GM12878 (cell line): Measurements from ENCODE around the gene TXNDC16. TPM values are rescaled to one million over a fixed set of nuclear protein-coding genes. Genes with fewer than 3 reads are reported as not detected.

ENCODE experiments used
- ATAC-seq: fragments of 200-7000 bp; cut with Tn5 transposase; 3 replicates; pipeline ENCODE4 v1.9.1; 2020; ENCODE audit warnings: mild to moderate bottlenecking, moderate library complexity
- BruUV-seq: library from RNA; stranded (reverse); fragments of 400-500 nt; replicated peaks from 2 replicates; lab custom pipeline; 2021; lab: Mats Ljungman, UMichigan
- CTCF ChIA-PET: fragments of 300-600 bp; sonication (Branson Sonifier 250); formaldehyde crosslinking; extraction: SDS; loops from one replicate; lab custom pipeline; 2021; ENCODE audit warnings: inconsistent platforms; lab: Yijun Ruan, JAX
- POLR2A ChIA-PET: fragments of 350-600 bp; formaldehyde crosslinking; extraction: SDS; loops from one replicate; lab custom pipeline; 2021; ENCODE audit warnings: inconsistent platforms; lab: Charles Lee
- RAD21 ChIA-PET: fragments of 300-600 bp; sonication (Branson Sonifier 250); formaldehyde crosslinking; loops from one replicate; lab custom pipeline; 2023; ENCODE audit warnings: antibody characterized with exemption; ENCODE audit not compliant: unreplicated experiment; lab: Charles Lee
- SMC1A ChIA-PET: fragments of 300-600 bp; sonication (Branson Sonifier 250); formaldehyde crosslinking; loops from one replicate; lab custom pipeline; 2023; ENCODE audit not compliant: unreplicated experiment, uncharacterized antibody; lab: Charles Lee
- DNase-seq: peaks from one replicate; pipeline ENCODE4 v3.0.0-alpha.2; 2011; ENCODE audit warnings: low read depth, low spot score
- FAIRE-seq: peaks from 3 replicates; lab custom pipeline; 2011; peaks lifted over from hg19 to GRCh38; lab: Jason Lieb, UNC
- H2AFZ ChIP-seq: 2 replicates; pipeline ENCODE4 v1.6.0; 2011; ENCODE audit warnings: low read depth, low read length, control low read depth; ENCODE audit not compliant: control insufficient read depth
- H3K27ac ChIP-seq: 2 replicates; pipeline ENCODE4 v1.5.1; 2011; ENCODE audit warnings: control low read depth; ENCODE audit not compliant: control insufficient read depth, insufficient read depth
- H3K27me3 ChIP-seq, 2 experiments: replicated peaks in 1 of 2; 2 replicates each; pipeline versions ENCODE4 v1.6.0 to v1.6.1; 2011; ENCODE audit warnings: low read length in 1 of 2; ENCODE audit not compliant: control insufficient read depth in 2 of 2, insufficient read depth in 2 of 2
- H3K36me3 ChIP-seq, 2 experiments: 2 replicates each; pipeline ENCODE4 v1.5.1; 2011; ENCODE audit warnings: low read length in 1 of 2; ENCODE audit not compliant: control insufficient read depth in 2 of 2, insufficient read depth in 2 of 2
- H3K4me1 ChIP-seq: 2 replicates; pipeline ENCODE4 v1.6.1; 2011; ENCODE audit warnings: mild to moderate bottlenecking, low read length, moderate library complexity, mixed read lengths; ENCODE audit not compliant: control insufficient read depth, insufficient read depth
- H3K4me2 ChIP-seq: 2 replicates; pipeline ENCODE4 v1.6.0; 2011; ENCODE audit warnings: control low read depth; ENCODE audit not compliant: control insufficient read depth, insufficient read depth
- H3K4me3 ChIP-seq: fragments of 200-600 bp; sonication (generic); 2 replicates; pipeline ENCODE4 v1.5.1; 2016
- H3K79me2 ChIP-seq: 2 replicates; pipeline ENCODE4 v1.6.0; 2011; ENCODE audit warnings: low read length; ENCODE audit not compliant: control insufficient read depth, insufficient read depth
- H3K9ac ChIP-seq: 2 replicates; pipeline ENCODE4 v1.8.0; 2011; ENCODE audit warnings: low read length, control low read depth, mixed read lengths; ENCODE audit not compliant: control insufficient read depth, insufficient read depth
- H3K9me3 ChIP-seq: replicated peaks from 3 replicates; pipeline ENCODE4 v1.5.1; 2011; ENCODE audit warnings: mild to moderate bottlenecking, low read length; ENCODE audit not compliant: control insufficient read depth, insufficient read depth
- H4K20me1 ChIP-seq: 2 replicates; pipeline ENCODE4 v1.6.0; 2011; ENCODE audit not compliant: control insufficient read depth, insufficient read depth
- ASH2L ChIP-seq: fragments of 300-600, 200-600 bp; sonication (generic); IDR thresholded peaks from 2 replicates; pipeline ENCODE4 v1.6.1; 2017; ENCODE audit warnings: low read depth, mild to moderate bottlenecking, borderline replicate concordance
- BMI1 ChIP-seq: fragments of 450-650 bp; IDR thresholded peaks from 2 replicates; pipeline ENCODE4 v1.6.1; 2016; ENCODE audit warnings: mild to moderate bottlenecking, moderate library complexity, borderline replicate concordance
- POLR2AphosphoS2 ChIP-seq: IDR thresholded peaks from 2 replicates; pipeline ENCODE4 v1.6.1; 2011; ENCODE audit warnings: low read depth, mild to moderate bottlenecking, low read length, improper control_type of control experiment, moderate library complexity
- SP1 ChIP-seq: IDR thresholded peaks from one replicate; pipeline ENCODE4 v1.6.1; 2011; ENCODE audit warnings: low read depth, low read length
- TAF1 ChIP-seq: IDR thresholded peaks from 2 replicates; pipeline ENCODE4 v1.6.1; 2011; ENCODE audit warnings: mild to moderate bottlenecking, low read depth, low read length, borderline replicate concordance
- WGBS: methylation state at CpG from one replicate; pipeline ENCODE4 v1.1.6; 2016; ENCODE audit warnings: low lambda C conversion rate; ENCODE audit not compliant: insufficient replicate concordance, insufficient coverage; ENCODE audit errors: missing lambda C conversion rate; 5-methylcytosine and 5-hydroxymethylcytosine counted together
- in situ Hi-C: fragments of 300-500 bp; cut with MboI; formaldehyde crosslinking; loops from 9 replicates; pipeline ENCODE4 v1.14.3; 2018; ENCODE audit warnings: mixed read lengths
- intact Hi-C: fragments of 100-400 bp; cut with micrococcal nuclease; formaldehyde crosslinking; loops from one replicate; pipeline ENCODE4 v1.14.2; 2022; ENCODE audit not compliant: unreplicated experiment
- polyA plus RNA-seq, 11 experiments: library from polyadenylated mRNA; depleted of rRNA in 4 of 11; unstranded in 6 of 11; stranded (reverse) in 5 of 11; fragments of >200 nt; fragmentation: Nextera tagmentation in 4 of 11; fragmentation: Illumina TruSeq in 1 of 11; extraction: Ambion mirVana in 4 of 11; extraction: Trizol in 1 of 11; gene quantifications; 1 replicate in 1 of 11; 2 replicates in 10 of 11; pipeline versions ENCODE4 v1.2.1 to v1.2.3, GENCODE V29; 2011 to 2016; ENCODE audit warnings: inconsistent platforms in 2 of 11, missing spikeins in 2 of 11, low read depth in 1 of 11
- total RNA-seq, 4 experiments: library from RNA; depleted of rRNA in 3 of 4; stranded (reverse); fragments of >200 nt in 3 of 4; fragmentation: Illumina TruSeq in 1 of 4; extraction: Trizol in 1 of 4; gene quantifications; 2 replicates each; pipeline versions ENCODE4 v1.2.1 to v1.2.3, GENCODE V29; 2013 to 2021
- TF ChIP-seq, protein P1 (sequence below): fragments of 450-650 bp; IDR thresholded peaks from 2 replicates; pipeline ENCODE4 v1.6.1; 2017; ENCODE audit warnings: antibody characterized with exemption, mild to moderate bottlenecking, moderate library complexity

The TXNDC16 gene
- total and polyA plus RNA-seq, 10 of the 15 experiments (the other 5 are each of a cell fraction or from before 2014, with no cell fraction given), result 1.2 to 7.9 (median 5.5) TPM

DNA sequence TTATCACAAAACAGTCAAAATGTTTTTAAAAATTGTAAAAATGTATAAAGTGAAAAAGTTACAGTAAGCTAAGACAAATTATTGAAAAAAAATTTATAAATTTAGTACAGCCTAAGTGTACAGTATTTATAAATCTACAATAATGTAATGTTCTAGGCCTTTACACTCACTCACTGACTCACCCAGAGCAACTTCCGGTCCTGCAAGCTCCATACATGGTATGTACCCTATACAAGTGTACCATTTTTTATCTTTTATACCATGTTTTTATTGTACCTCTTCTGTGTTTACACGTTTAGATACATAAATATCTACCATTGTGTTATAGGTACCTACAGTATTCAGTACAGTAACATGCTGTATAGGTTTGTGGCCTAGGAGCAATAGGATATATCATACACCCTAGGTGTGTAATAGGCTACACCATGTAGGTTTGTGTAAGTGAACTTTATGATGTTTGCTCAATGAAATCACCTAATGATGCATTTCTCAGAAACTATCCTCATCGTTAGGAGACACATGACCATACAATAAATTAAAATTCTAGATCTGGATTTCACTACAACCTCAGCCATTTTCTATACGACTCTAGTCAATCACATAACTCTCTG is 66.8 kb downstream of the TXNDC16 start:
- Histone ChIP-seq H3K36me3 (no peaks in the 10 kb centered on the region), H3K4me1 (peaks cover 5% of the 10 kb centered on the region; the same call in 1 of the 2 replicates), H3K79me2 (no peaks in the 10 kb centered on the region), H3K9ac (no peak overlapping the region), H4K20me1 (no peaks in the 10 kb centered on the region), H3K27ac (no peak overlapping the region), H2AFZ (no peak overlapping the region), H3K4me3 (no peak overlapping the region), H3K4me2 (no peak overlapping the region), H3K27me3 (no peaks in the 10 kb centered on the region), H3K9me3 (no peaks in the 10 kb centered on the region)
- in situ Hi-C loops, result no loop called here
- ChIA-PET CTCF (interaction anchor here (0.7 kb wide), 1 partner anchor 185 kb away, joined by 3 read pairs; no protein-coding TSS in a partner anchor), POLR2A (no interaction called here), RAD21 (interaction anchor here (1.1 kb wide), 1 partner anchor 15 kb away, joined by 3 read pairs; no protein-coding TSS in a partner anchor), SMC1A (no interaction called here)
- intact Hi-C loops, result no loop called here
- TF ChIP-seq BMI1 (no peak), TAF1 (no peak), ASH2L (no peak), POLR2AphosphoS2 (no peak), SP1 (no peak)
- TF ChIP-seq, protein P1, sequence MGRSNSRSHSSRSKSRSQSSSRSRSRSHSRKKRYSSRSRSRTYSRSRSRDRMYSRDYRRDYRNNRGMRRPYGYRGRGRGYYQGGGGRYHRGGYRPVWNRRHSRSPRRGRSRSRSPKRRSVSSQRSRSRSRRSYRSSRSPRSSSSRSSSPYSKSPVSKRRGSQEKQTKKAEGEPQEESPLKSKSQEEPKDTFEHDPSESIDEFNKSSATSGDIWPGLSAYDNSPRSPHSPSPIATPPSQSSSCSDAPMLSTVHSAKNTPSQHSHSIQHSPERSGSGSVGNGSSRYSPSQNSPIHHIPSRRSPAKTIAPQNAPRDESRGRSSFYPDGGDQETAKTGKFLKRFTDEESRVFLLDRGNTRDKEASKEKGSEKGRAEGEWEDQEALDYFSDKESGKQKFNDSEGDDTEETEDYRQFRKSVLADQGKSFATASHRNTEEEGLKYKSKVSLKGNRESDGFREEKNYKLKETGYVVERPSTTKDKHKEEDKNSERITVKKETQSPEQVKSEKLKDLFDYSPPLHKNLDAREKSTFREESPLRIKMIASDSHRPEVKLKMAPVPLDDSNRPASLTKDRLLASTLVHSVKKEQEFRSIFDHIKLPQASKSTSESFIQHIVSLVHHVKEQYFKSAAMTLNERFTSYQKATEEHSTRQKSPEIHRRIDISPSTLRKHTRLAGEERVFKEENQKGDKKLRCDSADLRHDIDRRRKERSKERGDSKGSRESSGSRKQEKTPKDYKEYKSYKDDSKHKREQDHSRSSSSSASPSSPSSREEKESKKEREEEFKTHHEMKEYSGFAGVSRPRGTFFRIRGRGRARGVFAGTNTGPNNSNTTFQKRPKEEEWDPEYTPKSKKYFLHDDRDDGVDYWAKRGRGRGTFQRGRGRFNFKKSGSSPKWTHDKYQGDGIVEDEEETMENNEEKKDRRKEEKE, result no peak
- DNase-seq (no peak), ATAC-seq (no peak), FAIRE-seq (no peak)
- no TSS peak for BruUV-seq
- WGBS, result 83% methylated on average over 4 of the region's 4 CpGs
